DOHH2 (cell line): Measurements from ENCODE around the gene PPP2R2C.

ENCODE experiments used
- H3F3A ChIP-seq: fragments of 200-600 bp; sonication (generic), shearing (Covaris generic); 2 replicates; pipeline ENCODE4 v1.6.0; 2016; ENCODE audit warnings: antibody characterized with exemption, mild to moderate bottlenecking; ENCODE audit not compliant: control insufficient read depth, insufficient read depth
- H3K27ac ChIP-seq: fragments of 200-600 bp; sonication (generic); 2 replicates; pipeline ENCODE4 v1.5.1; 2014; ENCODE audit warnings: low read depth, mild to moderate bottlenecking, low read length, moderate library complexity
- H3K27me3 ChIP-seq: fragments of 200-600 bp; sonication (generic); 2 replicates; pipeline ENCODE4 v1.6.1; 2014; ENCODE audit warnings: mild to moderate bottlenecking, low read length, mixed read lengths; ENCODE audit not compliant: control insufficient read depth
- H3K36me3 ChIP-seq: fragments of 200-600 bp; sonication (generic); 2 replicates; pipeline ENCODE4 v1.6.1; 2014; ENCODE audit warnings: mild to moderate bottlenecking, low read length, moderate library complexity, mixed read lengths; ENCODE audit not compliant: control insufficient read depth
- H3K4me1 ChIP-seq: fragments of 200-600 bp; sonication (generic); 2 replicates; pipeline ENCODE4 v1.6.1; 2014; ENCODE audit warnings: mild to moderate bottlenecking, low read length, mixed read lengths; ENCODE audit not compliant: control insufficient read depth
- H3K4me2 ChIP-seq: fragments of 200-600 bp; sonication (generic); 2 replicates; pipeline ENCODE4 v1.6.0; 2014; ENCODE audit warnings: mild to moderate bottlenecking, low read length, moderate library complexity
- H3K4me3 ChIP-seq: fragments of 200-600 bp; sonication (generic); 2 replicates; pipeline ENCODE4 v1.5.1; 2014; ENCODE audit warnings: mild to moderate bottlenecking, low read length, mixed read lengths
- H3K79me2 ChIP-seq: fragments of 200-600 bp; sonication (generic); 2 replicates; pipeline ENCODE4 v1.6.1; 2014; ENCODE audit warnings: mild to moderate bottlenecking, low read length, mixed read lengths; ENCODE audit not compliant: control insufficient read depth
- H3K9me2 ChIP-seq: fragments of 200-600 bp; sonication (generic); replicated peaks from 2 replicates; pipeline ENCODE4 v1.6.1; 2014; ENCODE audit warnings: mild to moderate bottlenecking, low read length, mixed read lengths; ENCODE audit not compliant: control insufficient read depth
- H3K9me3 ChIP-seq: fragments of 200-600 bp; sonication (generic); 2 replicates; pipeline ENCODE4 v1.6.1; 2014; ENCODE audit warnings: antibody characterized with exemption, low read length, mixed read lengths; ENCODE audit not compliant: control insufficient read depth, insufficient read depth
- H4K20me1 ChIP-seq: fragments of 200-600 bp; sonication (generic); 2 replicates; pipeline ENCODE4 v1.6.0; 2014; ENCODE audit warnings: low read depth, mild to moderate bottlenecking, antibody characterized with exemption, low read length, moderate library complexity; ENCODE audit not compliant: control insufficient read depth, insufficient read depth
- EZH2phosphoT487 ChIP-seq: fragments of 200-600 bp; sonication (generic); IDR thresholded peaks from 2 replicates; pipeline ENCODE4 v1.6.1; 2017; ENCODE audit warnings: borderline replicate concordance, mild to moderate bottlenecking, antibody characterized with exemption, low read length, moderate library complexity, mixed read lengths
- TF ChIP-seq, protein P1 (sequence below): fragments of 200-600 bp; sonication (generic); IDR thresholded peaks from one replicate; pipeline ENCODE4 v1.5.1; 2014; ENCODE audit warnings: antibody characterized with exemption, mild to moderate bottlenecking, low read depth, low read length; ENCODE audit not compliant: poor library complexity, severe bottlenecking

PPP2R2C gene

DNA sequence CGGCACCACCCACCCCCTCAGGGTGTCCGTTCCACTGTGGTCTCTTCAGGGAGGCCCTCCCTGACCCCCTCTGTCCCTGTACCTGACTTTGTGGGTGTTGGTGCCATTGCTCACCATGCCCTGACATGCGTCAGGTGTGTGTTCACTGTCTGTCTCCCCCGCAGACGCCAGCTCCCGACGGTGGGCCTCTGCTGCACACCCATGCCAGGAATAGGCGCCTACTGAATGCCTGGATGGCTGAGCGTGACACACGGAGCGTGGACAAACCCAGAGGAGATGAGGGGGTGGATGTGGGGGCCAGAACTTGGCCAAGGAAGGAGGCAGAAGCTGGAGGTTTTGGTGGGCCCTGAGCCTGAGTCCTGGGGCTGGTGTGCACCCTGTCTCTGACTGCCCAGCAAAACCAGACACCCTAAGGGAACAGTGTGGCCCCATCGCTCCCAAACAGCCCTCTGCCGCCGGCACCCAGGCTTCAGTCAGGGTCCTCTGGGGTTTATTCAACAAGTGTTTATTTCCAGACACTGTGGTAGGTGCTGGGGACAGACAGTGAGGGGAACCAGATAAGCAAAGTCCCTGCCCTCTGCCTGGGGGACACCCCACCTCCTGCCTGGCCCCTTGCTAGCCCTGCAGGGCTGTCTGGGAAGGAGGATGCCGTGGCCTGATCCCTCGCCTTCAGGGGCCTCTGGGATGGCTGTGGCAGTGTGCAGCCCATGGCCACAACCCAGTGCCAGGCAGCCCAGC lies 125.9 kb downstream of the PPP2R2C start:
- no peak for TF ChIP-seq EZH2phosphoT487
- TF ChIP-seq, protein P1, sequence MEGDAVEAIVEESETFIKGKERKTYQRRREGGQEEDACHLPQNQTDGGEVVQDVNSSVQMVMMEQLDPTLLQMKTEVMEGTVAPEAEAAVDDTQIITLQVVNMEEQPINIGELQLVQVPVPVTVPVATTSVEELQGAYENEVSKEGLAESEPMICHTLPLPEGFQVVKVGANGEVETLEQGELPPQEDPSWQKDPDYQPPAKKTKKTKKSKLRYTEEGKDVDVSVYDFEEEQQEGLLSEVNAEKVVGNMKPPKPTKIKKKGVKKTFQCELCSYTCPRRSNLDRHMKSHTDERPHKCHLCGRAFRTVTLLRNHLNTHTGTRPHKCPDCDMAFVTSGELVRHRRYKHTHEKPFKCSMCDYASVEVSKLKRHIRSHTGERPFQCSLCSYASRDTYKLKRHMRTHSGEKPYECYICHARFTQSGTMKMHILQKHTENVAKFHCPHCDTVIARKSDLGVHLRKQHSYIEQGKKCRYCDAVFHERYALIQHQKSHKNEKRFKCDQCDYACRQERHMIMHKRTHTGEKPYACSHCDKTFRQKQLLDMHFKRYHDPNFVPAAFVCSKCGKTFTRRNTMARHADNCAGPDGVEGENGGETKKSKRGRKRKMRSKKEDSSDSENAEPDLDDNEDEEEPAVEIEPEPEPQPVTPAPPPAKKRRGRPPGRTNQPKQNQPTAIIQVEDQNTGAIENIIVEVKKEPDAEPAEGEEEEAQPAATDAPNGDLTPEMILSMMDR, result no peak
- Histone ChIP-seq H3K4me1 (no peaks in the 10 kb centered on the region), H3K27ac (no peak overlapping the region), H3K27me3 (no peaks in the 10 kb centered on the region), H3K36me3 (no peaks in the 10 kb centered on the region), H4K20me1 (no peaks in the 10 kb centered on the region), H3K9me2 (no peaks in the 10 kb centered on the region), H3K9me3 (no peaks in the 10 kb centered on the region), H3F3A (no peaks in the 10 kb centered on the region), H3K79me2 (no peaks in the 10 kb centered on the region), H3K4me3 (no peak overlapping the region), H3K4me2 (no peak overlapping the region)

DNA sequence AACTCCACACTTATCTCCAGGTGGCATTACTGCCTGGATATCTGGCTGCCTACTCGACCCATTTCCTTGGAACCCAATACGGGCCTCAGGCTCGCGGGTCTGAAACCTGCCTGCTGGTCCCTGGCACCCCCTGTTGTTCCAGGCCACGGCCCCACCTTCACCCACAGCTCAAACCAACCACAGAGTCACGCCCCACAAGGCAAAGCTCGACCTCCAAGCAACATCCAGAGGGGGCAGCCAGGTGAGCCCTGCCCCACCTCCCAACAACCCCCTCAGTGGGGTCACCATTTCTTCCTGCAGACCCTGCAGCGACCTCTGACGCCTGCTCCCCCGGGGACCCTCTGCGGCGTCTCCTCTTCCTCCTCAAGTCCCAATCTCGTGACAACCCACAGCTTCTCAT lies 126.5 kb downstream of the PPP2R2C start:
- no peaks in the 10 kb centered on the region for H3K9me2 ChIP-seq
- H3K9me3 ChIP-seq, result no peaks in the 10 kb centered on the region
- H3K4me2 ChIP-seq, result no peak overlapping the region
- no peaks in the 10 kb centered on the region for H4K20me1 ChIP-seq
- H3K4me3 ChIP-seq, result no peak overlapping the region
- H3K79me2 ChIP-seq, result no peaks in the 10 kb centered on the region
- TF ChIP-seq EZH2phosphoT487, result no peak
- TF ChIP-seq, protein P1, result no peak
- no peaks in the 10 kb centered on the region for H3K27me3 ChIP-seq
- H3K36me3 ChIP-seq, result no peaks in the 10 kb centered on the region
- H3K27ac ChIP-seq, result no peak overlapping the region
- no peaks in the 10 kb centered on the region for H3K4me1 ChIP-seq
- no peaks in the 10 kb centered on the region for H3F3A ChIP-seq

DNA sequence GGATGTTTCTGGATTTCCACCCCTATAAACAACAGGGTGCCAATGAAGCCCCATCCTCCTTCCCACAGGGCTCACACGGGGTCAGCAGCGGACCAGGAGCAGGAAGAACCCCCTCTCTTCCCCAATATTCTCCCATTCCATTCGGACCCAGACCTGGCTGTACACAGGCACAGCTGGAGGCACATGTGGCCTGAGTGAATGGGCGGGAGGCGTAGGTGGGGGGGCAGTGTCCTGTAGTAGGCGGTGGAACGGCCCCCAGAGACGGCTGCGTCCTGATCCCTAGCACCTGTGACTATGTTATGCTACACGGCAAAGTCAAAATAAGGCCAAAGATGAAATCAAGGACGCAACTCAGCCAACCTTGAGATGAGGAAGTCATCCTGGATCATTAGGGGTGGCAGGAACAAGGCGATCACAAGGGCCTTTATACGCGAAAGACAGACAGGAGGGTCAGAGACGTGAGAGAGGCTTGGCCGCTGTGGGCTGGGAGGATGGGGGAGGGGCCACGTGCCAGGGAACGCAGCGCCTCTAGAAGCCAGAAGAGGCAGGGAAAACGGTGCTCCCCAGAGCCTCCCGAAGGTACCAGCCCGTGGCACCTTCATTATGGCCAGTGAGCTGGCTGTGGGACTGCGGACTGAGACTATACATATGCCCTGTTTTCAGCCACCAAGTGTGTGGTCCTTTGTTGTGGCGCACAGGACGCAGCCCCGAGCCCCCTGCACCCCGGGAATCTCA lies 127.2 kb downstream of the PPP2R2C start:
- no peak overlapping the region for H3K27ac ChIP-seq
- H3K4me2 ChIP-seq, result no peak overlapping the region
- TF ChIP-seq, protein P1, result no peak
- TF ChIP-seq EZH2phosphoT487, result no peak

More for the DNA sequence above, 127.2 kb downstream of the PPP2R2C start:
- H3K27me3 ChIP-seq, result no peaks in the 10 kb centered on the region
- no peaks in the 10 kb centered on the region for H3K79me2 ChIP-seq
- no peaks in the 10 kb centered on the region for H3K9me3 ChIP-seq
- no peaks in the 10 kb centered on the region for H3F3A ChIP-seq
- H3K4me1 ChIP-seq, result no peaks in the 10 kb centered on the region
- no peaks in the 10 kb centered on the region for H3K36me3 ChIP-seq
- no peaks in the 10 kb centered on the region for H3K9me2 ChIP-seq
- H3K4me3 ChIP-seq, result no peak overlapping the region
- H4K20me1 ChIP-seq, result no peaks in the 10 kb centered on the region
